Measurements from ENCODE around the gene BARX2.

GRCh38 chr11:129352676-129353075 is 23.0 kb upstream of the BARX2 start:
- no peak for TF ChIP-seq CTCF (IDR thresholded peaks at IDR 0.05)
- no peak for TF ChIP-seq POLR2A (IDR thresholded peaks at IDR 0.05)

All from adrenal gland (tissue), 5 donors.